Heart right ventricle (tissue), 16 donors: ENCODE data around the gene VWC2. TPM values are rescaled to one million over a fixed set of nuclear protein-coding genes. Genes with fewer than 3 reads are reported as not detected.

Source experiments
- ATAC-seq, 8 donors: fragments of 200-7000 bp; cut with Tn5 transposase; one replicate each; pipeline ENCODE4 v1.9.1; 2020; ENCODE audit warnings: mild to moderate bottlenecking in 8 of 8, moderate library complexity in 8 of 8, moderate number of reproducible peaks in 1 of 8
- DNase-seq, 2 donors: peaks; one replicate each; pipeline ENCODE4 v3.0.0-alpha.2; 2020
- H3K27ac ChIP-seq, 10 donors: fragments of 200-600 bp; sonication (generic) in 2 of 10; one replicate each; pipeline versions ENCODE4 v1.5.0 to v1.8.0; 2020 to 2022; ENCODE audit warnings: mild to moderate bottlenecking in 3 of 10
- H3K27me3 ChIP-seq, 7 donors: fragments of 200-600 bp; one replicate each; pipeline ENCODE4 v1.8.0; 2021 to 2022; ENCODE audit warnings: mild to moderate bottlenecking in 2 of 7
- H3K36me3 ChIP-seq, 9 donors: fragments of 200-600 bp; sonication (generic) in 1 of 9; one replicate each; pipeline versions ENCODE4 v1.5.0 to v1.8.0; 2020 to 2022; ENCODE audit warnings: mild to moderate bottlenecking in 2 of 9
- H3K4me1 ChIP-seq, 9 donors: fragments of 200-600 bp; sonication (generic) in 1 of 9; one replicate each; pipeline versions ENCODE4 v1.5.0 to v1.8.0; 2020 to 2022; ENCODE audit warnings: mild to moderate bottlenecking in 4 of 9
- H3K4me3 ChIP-seq, 10 donors: fragments of 200-600 bp; sonication (generic) in 2 of 10; one replicate each; pipeline versions ENCODE4 v1.5.0 to v1.8.0; 2020 to 2022; ENCODE audit warnings: mild to moderate bottlenecking in 7 of 10, moderate library complexity in 2 of 10
- H3K9me3 ChIP-seq, 11 donors: fragments of 200-600 bp in 10 of 11; sonication (generic) in 2 of 11; one replicate each; pipeline versions ENCODE4 v1.5.0 to v1.8.0; 2013 to 2022; ENCODE audit warnings: mild to moderate bottlenecking in 2 of 11, control low read depth in 1 of 11, moderate library complexity in 1 of 11
- CTCF ChIP-seq, 9 donors: fragments of 200-600 bp; sonication (generic) in 2 of 9; IDR thresholded peaks; one replicate each; pipeline versions ENCODE4 v1.5.0 to v1.8.0; 2021 to 2022; ENCODE audit warnings: antibody characterized with exemption in 9 of 9, mild to moderate bottlenecking in 5 of 9, moderate library complexity in 1 of 9
- WGBS, 2 donors: extraction: QIAGEN DNeasy Blood & Tissue Kit; methylation state at CpG; one replicate each; pipeline ENCODE4 v1.1.7; 2013; ENCODE audit warnings: inconsistent platforms in 1 of 2; 5-methylcytosine and 5-hydroxymethylcytosine counted together
- intact Hi-C, 10 donors: fragments of 100-400 bp; cut with DNase I; formaldehyde crosslinking; loops; one replicate each; pipeline versions ENCODE4 v1.11.1 to v1.14.2; 2022
- polyA plus RNA-seq, 2 donors: library from polyadenylated mRNA; stranded (reverse); fragments of 200-250 nt; gene quantifications; one replicate each; pipeline ENCODE4 v1.2.3, GENCODE V29; 2013
- total RNA-seq, 10 donors: library from RNA; stranded (reverse); fragmentation: NEBNext Ultra II Directional in 3 of 10; extraction: Animal tissue kit (Norgen Biotek cat#: 25700) in 3 of 10; gene quantifications; one replicate each; pipeline versions ENCODE4 v1.2.1 to v1.2.4, GENCODE V29; 2021 to 2023
- donor health status: Arrhythmogenic right ventricular cardiomyopathy.
- donor health status: ischemic (EF 13 %, LVEDD 7.1; RV severe dilation, severe dysfunction).
- donor health status: healthy with polysubstance abuse.
- donor health status: DM: no; HTN: yes; CAD: no.
- donor health status: DM: no; HTN: no; CAD: no.
- donor health status: ischemic (EF 25% LVEDD 6.9; RV normal size, moderate dysfunction).
- donor health status: ischemic (EF 25% LVEDD 5.7; RV mildly dilated, moderate dysfunction).
- donor health status: healthy.
- donor health status: DM: yes; HTN: yes; CAD: no.
- donor health status: Ischemic cardiomyopathy.
- donor health status: ischemic (EF 35%, LVEDD 5.7; RV mildly dilated, moderate dysfunction).
- donor health status: nonischemic (EF 11% LVEDD 7.7; RV severe dilation, severe dysfunction).
- donor health status: DM: yes; HTN: yes; CAD: no.
- donor health status: PGD.
- donor health status: ischemic (EF 29% LVEDD 5.4; RV normal size, mild dysfunction).
- donor health status: nonischemic (EF 23%, LVEDD 6.1; RV moderate dilation, normal function).

VWC2 gene
- total and polyA plus RNA-seq, 12 donors = 2.1 to 12.9 (median 8.6) TPM

GRCh38 chr7:49772916-49773217, 571 bp upstream of the VWC2 start:
- Histone ChIP-seq H3K9me3 (no peaks in the 10 kb centered on the region), H3K27ac (peak overlapping the region; percentile 67 to 96 (median 84)), H3K36me3 (no peaks in the 10 kb centered on the region), H3K27me3 (peaks cover 0 to 68% (median 35%) of the 10 kb centered on the region in 7 donors), H3K4me3 (peak overlapping the region in 9 of 10 donors; percentile 46 to 72 (median 63)), H3K4me1 (peaks cover 0 to 48% (median 18%) of the 10 kb centered on the region in 9 donors)
- WGBS, 2 donors = 2 to 4% methylated on average over 11 of the region's 11 CpGs
- intact Hi-C loops = loop anchor here in 3 of 10 donors (2.0 to 10.0 kb wide), 3 partner anchors 56 to 141 kb away; no protein-coding TSS in a partner anchor
- TF ChIP-seq CTCF (IDR thresholded peaks at IDR 0.05) = no peak
- ATAC-seq (no peak), DNase-seq (no peak)

- H3K27ac ChIP-seq = peak overlapping the region; percentile 67 to 96 (median 84)
- ATAC-seq (peak; percentile 38 to 76 (median 59)), DNase-seq (peak; percentile 21 to 28)
- H3K4me3 ChIP-seq = peak overlapping the region; percentile 45 to 72 (median 60)
- intact Hi-C loops = loop anchor here in 4 of 10 donors (2.0 to 10.0 kb wide), 4 partner anchors 57 to 143 kb away; no protein-coding TSS in a partner anchor
- no peak for TF ChIP-seq CTCF (IDR thresholded peaks at IDR 0.05)
- no peaks in the 10 kb centered on the region for H3K36me3 ChIP-seq
- WGBS, 2 donors = 1 to 2% methylated on average over 53 to 56 of the region's 56 CpGs
- H3K4me1 ChIP-seq = peaks cover 0 to 59% (median 21%) of the 10 kb centered on the region in 9 donors
- peaks cover 0 to 75% (median 35%) of the 10 kb centered on the region in 7 donors for H3K27me3 ChIP-seq
- H3K9me3 ChIP-seq = no peaks in the 10 kb centered on the region
Observed at GRCh38 chr7:49773936-49774458, 559 bp downstream of the VWC2 start.

- Histone ChIP-seq H3K4me1 (peaks cover 0 to 63% (median 21%) of the 10 kb centered on the region in 9 donors), H3K36me3 (no peaks in the 10 kb centered on the region), H3K27ac (peak overlapping the region; percentile 67 to 96 (median 84)), H3K9me3 (no peaks in the 10 kb centered on the region), H3K27me3 (peaks cover 0 to 75% (median 35%) of the 10 kb centered on the region in 7 donors), H3K4me3 (peak overlapping the region; percentile 45 to 72 (median 60))
- intact Hi-C loops = loop anchor here in 6 of 10 donors (2.0 to 10.0 kb wide), 5 partner anchors 67 to 292 kb away; no protein-coding TSS in a partner anchor
- no peak for TF ChIP-seq CTCF (IDR thresholded peaks at IDR 0.05)
- ATAC-seq (peak; percentile 17 to 65 (median 41)), DNase-seq (peak; percentile 9 to 46)
- WGBS, 2 donors = 0 to 1% methylated on average over 36 of the region's 36 CpGs
Observed at GRCh38 chr7:49774459-49775064, 1.1 kb downstream of the VWC2 start.

- peaks cover 0 to 63% (median 21%) of the 10 kb centered on the region in 9 donors for H3K4me1 ChIP-seq
- DNase-seq (peak in 1 of 2 donors; percentile 35), ATAC-seq (peak in 7 of 8 donors; percentile 17 to 61 (median 21))
- intact Hi-C loops = loop anchor here in 5 of 10 donors (2.0 to 10.0 kb wide), 5 partner anchors 68 to 293 kb away; no protein-coding TSS in a partner anchor
- peaks cover 0 to 75% (median 35%) of the 10 kb centered on the region in 7 donors for H3K27me3 ChIP-seq
- H3K27ac ChIP-seq = peak overlapping the region; percentile 61 to 96 (median 84)
- WGBS, 2 donors = 1% methylated on average over 98 to 106 of the region's 106 CpGs
- no peaks in the 10 kb centered on the region for H3K9me3 ChIP-seq
- H3K36me3 ChIP-seq = no peaks in the 10 kb centered on the region
- H3K4me3 ChIP-seq = peak overlapping the region; percentile 45 to 72 (median 60)
- no peak for TF ChIP-seq CTCF (IDR thresholded peaks at IDR 0.05)
Observed at GRCh38 chr7:49775065-49775948, 1.9 kb downstream of the VWC2 start.
